DND-41 (cell line): ENCODE measurements around the gene MPO.

ENCODE experiments used
- ATAC-seq: fragments of 200-7000 bp; cut with Tn5 transposase; 3 replicates; pipeline ENCODE4 v1.9.1; 2021; ENCODE audit warnings: low read depth; ENCODE audit not compliant: insufficient read depth
- DNase-seq: peaks from one replicate; pipeline ENCODE4 v3.0.0-alpha.2; 2020
- H2AFZ ChIP-seq: 2 replicates; pipeline ENCODE4 v1.6.0; 2012; ENCODE audit warnings: low read depth, low read length
- H3K27ac ChIP-seq: 2 replicates; pipeline ENCODE4 v1.5.1; 2012; ENCODE audit warnings: low read length, inconsistent platforms
- H3K27me3 ChIP-seq: fragments of 200-600 bp; sonication (generic); 2 replicates; pipeline ENCODE4 v1.6.0; 2012; ENCODE audit warnings: low read length, mild to moderate bottlenecking, inconsistent platforms; ENCODE audit not compliant: insufficient read depth, poor library complexity
- H3K36me3 ChIP-seq: 2 replicates; pipeline ENCODE4 v1.5.1; 2012; ENCODE audit warnings: low read length, inconsistent platforms; ENCODE audit not compliant: insufficient read depth
- H3K4me1 ChIP-seq: 2 replicates; pipeline ENCODE4 v1.5.1; 2012; ENCODE audit warnings: mild to moderate bottlenecking, low read length; ENCODE audit not compliant: insufficient read depth
- H3K4me2 ChIP-seq: 2 replicates; pipeline ENCODE4 v1.6.0; 2012; ENCODE audit warnings: mild to moderate bottlenecking, moderate library complexity, low read length, inconsistent platforms; ENCODE audit not compliant: insufficient read depth
- H3K4me3 ChIP-seq, 2 experiments: fragments of 200-600 bp in 1 of 2; shearing (Covaris generic) in 1 of 2; 2 replicates each; pipeline ENCODE4 v1.5.1; 2012 to 2016; ENCODE audit warnings: inconsistent platforms in 2 of 2, low read length in 2 of 2, mild to moderate bottlenecking in 2 of 2, low read depth in 1 of 2, moderate library complexity in 1 of 2
- H3K79me2 ChIP-seq: 2 replicates; pipeline ENCODE4 v1.6.0; 2012; ENCODE audit warnings: low read length, inconsistent platforms; ENCODE audit not compliant: insufficient read depth
- H3K9ac ChIP-seq: 2 replicates; pipeline ENCODE4 v1.6.0; 2012; ENCODE audit warnings: low read depth, mild to moderate bottlenecking, inconsistent platforms, low read length, moderate library complexity
- H3K9me3 ChIP-seq: 2 replicates; pipeline ENCODE4 v1.5.1; 2012; ENCODE audit warnings: low read length, moderate library complexity, mild to moderate bottlenecking, inconsistent platforms; ENCODE audit not compliant: insufficient read depth, severe bottlenecking
- H4K20me1 ChIP-seq: 2 replicates; pipeline ENCODE4 v1.6.0; 2012; ENCODE audit warnings: low read length; ENCODE audit not compliant: insufficient read depth
- CTCF ChIP-seq: IDR thresholded peaks from 2 replicates; pipeline ENCODE4 v1.5.1; 2012; ENCODE audit warnings: borderline replicate concordance, low read length, moderate library complexity, mild to moderate bottlenecking; ENCODE audit not compliant: poor library complexity, severe bottlenecking; ENCODE audit errors: extremely low read depth
- EZH2 ChIP-seq: IDR thresholded peaks from 3 replicates; pipeline ENCODE4 v1.6.1; 2012; ENCODE audit warnings: borderline replicate concordance, low read depth, mild to moderate bottlenecking, moderate library complexity, low read length, inconsistent platforms; ENCODE audit not compliant: severe bottlenecking

MPO gene

GRCh38 chr17:58279016-58279711, 1.6 kb downstream of the MPO start:
- peaks cover 8% of the 10 kb centered on the region for H3K4me1 ChIP-seq
- H3K9me3 ChIP-seq = no peaks in the 10 kb centered on the region
- H2AFZ ChIP-seq = no peak overlapping the region
- H3K27ac ChIP-seq = no peak overlapping the region
- no peak for ATAC-seq
- no peak for DNase-seq
- H3K36me3 ChIP-seq = no peaks in the 10 kb centered on the region
- no peak overlapping the region for H3K4me3 ChIP-seq
- no peak for TF ChIP-seq CTCF
- TF ChIP-seq EZH2 = no peak
- no peaks in the 10 kb centered on the region for H3K79me2 ChIP-seq
- 0 out of 2 replicates have a peak, but pooled peaks cover 2% of the 10 kb centered on the region for H4K20me1 ChIP-seq
- H3K4me2 ChIP-seq = no peak overlapping the region
- H3K9ac ChIP-seq = no peak overlapping the region
- no peaks in the 10 kb centered on the region for H3K27me3 ChIP-seq

GRCh38 chr17:58278661-58279015, 2.1 kb downstream of the MPO start:
- Histone ChIP-seq H3K36me3 (no peaks in the 10 kb centered on the region), H3K27ac (no peak overlapping the region), H3K4me2 (no peak overlapping the region), H2AFZ (no peak overlapping the region), H4K20me1 (0 out of 2 replicates have a peak, but pooled peaks cover 2% of the 10 kb centered on the region), H3K79me2 (no peaks in the 10 kb centered on the region), H3K4me3 (no peak overlapping the region), H3K9ac (no peak overlapping the region), H3K9me3 (no peaks in the 10 kb centered on the region), H3K27me3 (no peaks in the 10 kb centered on the region), H3K4me1 (peaks cover 5% of the 10 kb centered on the region; the same call in 1 of the 2 replicates)
- no peak for DNase-seq
- TF ChIP-seq CTCF = no peak
- ATAC-seq = no peak

GRCh38 chr17:58277802-58278595, 2.7 kb downstream of the MPO start:
- DNase-seq = no peak
- Histone ChIP-seq H3K4me1 (peaks cover 5% of the 10 kb centered on the region; the same call in 1 of the 2 replicates), H3K4me3 (no peak overlapping the region), H3K9ac (no peak overlapping the region), H3K9me3 (no peaks in the 10 kb centered on the region), H3K27me3 (no peaks in the 10 kb centered on the region), H2AFZ (no peak overlapping the region), H3K79me2 (no peaks in the 10 kb centered on the region), H4K20me1 (0 out of 2 replicates have a peak, but pooled peaks cover 2% of the 10 kb centered on the region), H3K4me2 (no peak overlapping the region), H3K27ac (no peak overlapping the region), H3K36me3 (no peaks in the 10 kb centered on the region)
- TF ChIP-seq CTCF (no peak), EZH2 (no peak)
- no peak for ATAC-seq
